Measurements from ENCODE around the gene DBN1.

Gene DBN1

GRCh38 chr5:177504086-177505056 is 30.9 kb upstream of the DBN1 start:
- no peak for DNase-seq

GRCh38 chr5:177503351-177504085 is 30.1 kb upstream of the DBN1 start:
- DNase-seq, result no peak

- no peak for DNase-seq
These were observed 29.5 kb upstream of the DBN1 start for GRCh38 chr5:177502886-177503285.

GRCh38 chr5:177501874-177502678 is 28.6 kb upstream of the DBN1 start:
- DNase-seq, result no peak

- DNase-seq, result peak; percentile 60 to 84 (median 75)
These were observed 27.5 kb upstream of the DBN1 start for GRCh38 chr5:177500685-177501522.

GRCh38 chr5:177499842-177500241 is 26.4 kb upstream of the DBN1 start:
- DNase-seq, result no peak

GRCh38 chr5:177498013-177498787 is 24.8 kb upstream of the DBN1 start:
- peak in 1 of 5 donors; percentile 16 for DNase-seq

- DNase-seq, result peak; percentile 88 to 98 (median 91)
These were observed 24.0 kb upstream of the DBN1 start, which contains the start of gene PDLIM7 for GRCh38 chr5:177497292-177498012. Gene PDLIM7, minus strand, starts transcription at chr5:177497604. Its CDS starts 1,092 bp downstream, at chr5:177496512.

- DNase-seq, result no peak
These were observed 23.4 kb upstream of the DBN1 start for GRCh38 chr5:177496727-177497291.

- no peak for DNase-seq
These were observed 22.8 kb upstream of the DBN1 start for GRCh38 chr5:177496070-177496726.

GRCh38 chr5:177495243-177496060 is 22.0 kb upstream of the DBN1 start:
- no peak for DNase-seq

GRCh38 chr5:177494346-177495195 is 21.1 kb upstream of the DBN1 start:
- DNase-seq, result no peak

GRCh38 chr5:177493795-177494345 is 20.4 kb upstream of the DBN1 start:
- DNase-seq, result no peak

- DNase-seq, result no peak
These were observed 19.4 kb upstream of the DBN1 start for GRCh38 chr5:177492841-177493240.

- no peak for DNase-seq
These were observed 18.7 kb upstream of the DBN1 start for GRCh38 chr5:177491983-177492746.

GRCh38 chr5:177491429-177491945 is 18.1 kb upstream of the DBN1 start:
- DNase-seq, result no peak

Data from T-helper 1 cell (primary cell).